K562 (cell line): Measurements from ENCODE around the gene BDP1. TPM values are rescaled to one million over a fixed set of nuclear protein-coding genes. Genes with fewer than 3 reads are reported as not detected.

ENCODE experiments used
- ATF1 ChIP-seq, 2 experiments: fragments of 450-650 bp in 1 of 2; IDR thresholded peaks; 2 replicates each; pipeline ENCODE4 v1.6.1; 2016; ENCODE audit warnings: missing compliant biosample characterization in 1 of 2, missing genetic modification characterization in 1 of 2
- CBX1 ChIP-seq: sonication (generic); IDR thresholded peaks from 2 replicates; pipeline ENCODE4 v1.6.1; 2016; ENCODE audit warnings: antibody characterized with exemption, low read depth, mild to moderate bottlenecking
- CBX3 ChIP-seq, 2 experiments: IDR thresholded peaks; 1 replicate in 1 of 2; 2 replicates in 1 of 2; pipeline ENCODE4 v1.6.1; 2012; ENCODE audit warnings: inconsistent platforms in 2 of 2, low read length in 2 of 2, borderline replicate concordance in 1 of 2, control low read depth in 1 of 2
- CTBP1 ChIP-seq: fragments of 450-650 bp; IDR thresholded peaks from 2 replicates; pipeline ENCODE4 v1.6.1; 2016; ENCODE audit warnings: borderline replicate concordance
- CTCF ChIP-seq, 3 experiments: IDR thresholded peaks in 2 of 3; conservative IDR thresholded peaks in 1 of 3; 2 replicates each; pipeline ENCODE4 v1.5.1; 2011 to 2012; ENCODE audit warnings: low read length in 3 of 3, mild to moderate bottlenecking in 3 of 3, control low read depth in 2 of 3, improper control_type of control experiment in 1 of 3, inconsistent platforms in 1 of 3, low read depth in 1 of 3, mixed read lengths in 1 of 3, moderate library complexity in 1 of 3; ENCODE audit not compliant: insufficient read depth in 2 of 3
- CXXC5 ChIP-seq: fragments of 250-450 bp; sonication (Bioruptor Pico); IDR thresholded peaks from 2 replicates; pipeline ENCODE4 v1.8.0; 2022; ENCODE audit warnings: inconsistent platforms, mild to moderate bottlenecking, moderate library complexity
- DLX4 ChIP-seq: fragments of 250-450 bp; sonication (Bioruptor Pico); IDR thresholded peaks from 2 replicates; pipeline ENCODE4 v1.6.1; 2021; ENCODE audit warnings: mild to moderate bottlenecking
- ELF1 ChIP-seq: fragments of 200-800 bp; sonication (Bioruptor generic); IDR thresholded peaks from 2 replicates; pipeline ENCODE4 v1.6.1; 2016; ENCODE audit warnings: missing genetic modification characterization, missing compliant biosample characterization
- FOXJ2 ChIP-seq: fragments of 200-800 bp; sonication (Bioruptor generic); IDR thresholded peaks from 2 replicates; pipeline ENCODE4 v1.6.1; 2016; ENCODE audit warnings: missing genetic modification characterization, missing compliant biosample characterization
- KAT7 ChIP-seq: sonication (generic); formaldehyde crosslinking; IDR thresholded peaks from 2 replicates; pipeline ENCODE4 v1.8.0; 2022; ENCODE audit warnings: missing genetic modification reagents, mild to moderate bottlenecking, borderline replicate concordance
- KHSRP ChIP-seq: fragments of 450-650 bp; IDR thresholded peaks from 2 replicates; pipeline ENCODE4 v1.6.1; 2017
- KLF1 ChIP-seq: fragments of 450-650 bp; IDR thresholded peaks from 2 replicates; pipeline ENCODE4 v1.6.1; 2016; ENCODE audit warnings: missing genetic modification characterization, missing compliant biosample characterization
- L3MBTL2 ChIP-seq: fragments of 450-650 bp; IDR thresholded peaks from 2 replicates; pipeline ENCODE4 v1.6.1; 2016; ENCODE audit warnings: mild to moderate bottlenecking, moderate library complexity
- MTA3 ChIP-seq: fragments of 450-650 bp; formaldehyde crosslinking; IDR thresholded peaks from 2 replicates; pipeline ENCODE4 v1.6.1; 2017; ENCODE audit warnings: mild to moderate bottlenecking, borderline replicate concordance
- NONO ChIP-seq, 2 experiments: fragments of 200-400 bp in 1 of 2; fragments of 450-650 bp in 1 of 2; formaldehyde crosslinking in 1 of 2; IDR thresholded peaks; 2 replicates each; pipeline ENCODE4 v1.6.1; 2017; ENCODE audit warnings: low read depth in 2 of 2, mild to moderate bottlenecking in 2 of 2, moderate library complexity in 2 of 2, low read length in 1 of 2
- POLR2B ChIP-seq: fragments of 450-650 bp; IDR thresholded peaks from 2 replicates; pipeline ENCODE4 v1.6.1; 2018; ENCODE audit warnings: low read depth; ENCODE audit not compliant: partially characterized antibody
- RBM25 ChIP-seq: fragments of 200-400 bp; formaldehyde crosslinking; IDR thresholded peaks from 2 replicates; pipeline ENCODE4 v1.6.1; 2018; ENCODE audit warnings: low read length, low read depth, moderate library complexity; ENCODE audit not compliant: severe bottlenecking
- RCOR1 ChIP-seq, 2 experiments: IDR thresholded peaks; 2 replicates each; pipeline ENCODE4 v1.6.1; 2012; ENCODE audit warnings: low read depth in 2 of 2, low read length in 2 of 2, borderline replicate concordance in 1 of 2, improper control_type of control experiment in 1 of 2
- SMAD1 ChIP-seq: fragments of 150-350 bp; IDR thresholded peaks from 2 replicates; pipeline ENCODE4 v1.6.1; 2014; ENCODE audit warnings: low read length, low read depth; ENCODE audit not compliant: partially characterized antibody
- SREBF2 ChIP-seq: sonication (generic); formaldehyde crosslinking; IDR thresholded peaks from 2 replicates; pipeline ENCODE4 v1.4.0; 2020; ENCODE audit warnings: mild to moderate bottlenecking, missing genetic modification reagents
- YBX1 ChIP-seq: fragments of 450-650 bp; IDR thresholded peaks from 2 replicates; pipeline ENCODE4 v1.7.1; 2016; ENCODE audit warnings: mild to moderate bottlenecking
- ZBTB12 ChIP-seq: fragments of 250-450 bp; sonication (Bioruptor Pico); IDR thresholded peaks from 2 replicates; pipeline ENCODE4 v1.4.0; 2020
- ZNF41 ChIP-seq: fragments of 250-450 bp; sonication (Bioruptor Pico); conservative IDR thresholded peaks from 2 replicates; pipeline ENCODE4 v1.4.0; 2020; ENCODE audit warnings: mild to moderate bottlenecking
- ZNF431 ChIP-seq: sonication (generic); formaldehyde crosslinking; IDR thresholded peaks from 2 replicates; pipeline ENCODE4 v1.8.0; 2022; ENCODE audit warnings: mild to moderate bottlenecking, missing genetic modification reagents
- ZNF445 ChIP-seq: fragments of 250-450 bp; sonication (Bioruptor Pico); IDR thresholded peaks from 2 replicates; pipeline ENCODE4 v1.4.0; 2020; ENCODE audit warnings: low read depth, mild to moderate bottlenecking, moderate library complexity
- polyA plus RNA-seq, 8 experiments: library from polyadenylated mRNA; depleted of rRNA in 4 of 8; stranded (reverse) in 5 of 8; unstranded in 3 of 8; fragments of >200 nt; fragmentation: Nextera tagmentation in 2 of 8; fragmentation: Illumina TruSeq in 1 of 8; extraction: Ambion mirVana in 2 of 8; extraction: Trizol in 1 of 8; gene quantifications; 2 replicates each; pipeline versions ENCODE4 v1.2.1 to v1.2.3, GENCODE V29; 2011 to 2014; ENCODE audit warnings: inconsistent platforms in 1 of 8, missing spikeins in 1 of 8
- total RNA-seq, 7 experiments: library from RNA; depleted of rRNA in 6 of 7; stranded (reverse); fragments of >200 nt in 6 of 7; fragmentation: Illumina TruSeq in 2 of 7; extraction: Trizol in 2 of 7; gene quantifications; 2 replicates each; pipeline versions ENCODE4 v1.2.1 to v1.2.3, GENCODE V29; 2011 to 2021; ENCODE audit warnings: low replicate concordance in 1 of 7

BDP1 gene
- total and polyA plus RNA-seq, 9 of the 15 experiments (the other 6 are each of a cell fraction or from before 2014, with no cell fraction given): 6.9 to 47.3 (median 23.9) TPM

GRCh38 chr5:71586941-71587765 lies 131.7 kb downstream of the BDP1 start, which contains the start of gene MCCC2 (continued):
- TF ChIP-seq POLR2B (peak; percentile 78), L3MBTL2 (peak; percentile 89), ELF1 (peak; percentile 55), KLF1 (tag) (0 out of 2 replicates have a peak, but pooled peaks have one; percentile 51), SREBF2 (CRISPR knock-in tag) (no peak), KAT7 (CRISPR knock-in tag) (0 out of 2 replicates have a peak, but pooled peaks have one; percentile 24), SMAD1 (peak; percentile 50), ZNF431 (0 out of 2 replicates have a peak, but pooled peaks have one; percentile 32), CXXC5 (CRISPR knock-in tag) (peak; percentile 77), KHSRP (peak; percentile 25; the same call in 1 of the 2 replicates), RBM25 (peak; percentile 73), CTCF (IDR thresholded peaks at IDR 0.05 in 2 of 3, conservative IDR thresholded peaks at IDR 0.05 in 1 of 3; ENCODE audit: insufficient read depth in 2 of 3, low read depth in 1 of 3, low read length in 3 of 3) (0 out of 6 replicates have a peak, but pooled peaks of 1 of the 3 experiments have one; percentile 10), RCOR1 (IDR thresholded peaks at IDR 0.05; ENCODE audit: borderline replicate concordance in 1 of 2, low read depth in 2 of 2, low read length in 2 of 2) (peak in 1 of 2 experiments; percentile 44; a peak in 1 of 4 replicates), CTBP1 (peak; percentile 51; the same call in 1 of the 2 replicates), DLX4 (no peak), MTA3 (peak; percentile 72; the same call in 1 of the 2 replicates), ZNF445 (CRISPR knock-in tag) (no peak), CBX3 (IDR thresholded peaks at IDR 0.05; ENCODE audit: borderline replicate concordance in 1 of 2, low read length in 2 of 2) (peak in 1 of 2 experiments; percentile 72; a peak in 1 of 3 replicates), CBX1 (peak; percentile 79), ZBTB12 (CRISPR knock-in tag) (no peak), ATF1 (CRISPR knock-in tag; IDR thresholded peaks at IDR 0.05) (no peak), ATF1 (tag; IDR thresholded peaks at IDR 0.05) (peak; percentile 73), YBX1 (no peak), NONO (IDR thresholded peaks at IDR 0.05; ENCODE audit: low read depth in 2 of 2, low read length in 1 of 2) (peak; percentile 26 to 79; a peak in 2 of 4 replicates), ZNF41 (CRISPR knock-in tag) (no peak), FOXJ2 (no peak)
